ENCODE data around the gene FMNL2.

GRCh38 chr2:152577579-152577978 lies 242.6 kb downstream of the FMNL2 start:
- TF ChIP-seq POLR2AphosphoS5 (IDR thresholded peaks at IDR 0.05) (no peak), POLR2A (IDR thresholded peaks at IDR 0.05) (no peak), CTCF (IDR thresholded peaks at IDR 0.05) (no peak), EP300 (IDR thresholded peaks at IDR 0.05) (no peak)

Measured in stomach (tissue), 4 donors.